HG03565 (cell line): ENCODE data around the gene UBLCP1.
"Not testable (repeated sequence)": the region's sequence is repeated elsewhere in the genome, so short reads cannot be mapped to it uniquely, and the experiment has no call there.

ENCODE experiments used
- ATAC-seq: cut with Tn5 transposase; IDR thresholded peaks from one replicate; pipeline ENCODE4 v1.9.1; 2021; ENCODE audit warnings: mild to moderate bottlenecking, moderate library complexity; ENCODE audit not compliant: unreplicated experiment

Gene UBLCP1

DNA sequence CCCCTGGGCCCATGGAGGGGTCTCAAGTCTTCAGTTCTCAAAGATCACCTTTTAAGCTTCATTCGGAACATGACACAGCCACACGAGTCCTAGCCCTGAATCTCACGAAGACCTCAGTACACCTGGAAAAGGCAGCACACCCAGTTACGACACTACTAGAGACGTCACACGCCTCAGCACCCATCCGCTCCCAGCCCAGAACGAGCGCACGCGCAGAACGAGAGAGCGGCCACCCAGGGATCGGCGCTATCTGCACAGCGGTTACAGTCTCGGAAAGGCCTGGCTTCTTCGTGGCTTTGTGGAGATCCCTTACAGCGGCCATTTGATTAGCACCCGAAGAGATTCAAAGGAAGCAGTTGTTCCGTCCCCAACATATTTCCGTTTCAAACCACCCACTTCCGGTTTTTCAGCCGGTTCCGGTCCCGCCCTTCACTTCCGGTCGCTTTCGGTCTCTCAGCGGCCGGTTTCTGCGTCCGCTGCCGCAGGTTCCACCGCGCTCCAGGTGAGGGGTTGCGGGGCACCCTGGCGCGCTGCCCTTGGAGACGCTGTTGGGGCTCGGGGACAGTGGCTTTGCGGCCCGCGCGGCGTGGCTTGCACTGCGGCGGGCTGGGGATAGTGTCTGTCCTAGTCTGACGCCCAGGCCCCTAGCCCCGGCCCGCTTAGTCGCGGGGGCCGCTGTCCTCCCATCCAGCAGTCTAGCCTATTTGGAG lies at the start of gene UBLCP1:
UBLCP1 (plus strand) TSS at position 432 of the 710 bp plus-strand sequence. CDS start 5,626 bp downstream, outside the sequence.
- ATAC-seq = peak; percentile 77

GRCh38 chr5:159214486-159215271 lies 48.4 kb upstream of the UBLCP1 start:
- no peak for ATAC-seq

DNA sequence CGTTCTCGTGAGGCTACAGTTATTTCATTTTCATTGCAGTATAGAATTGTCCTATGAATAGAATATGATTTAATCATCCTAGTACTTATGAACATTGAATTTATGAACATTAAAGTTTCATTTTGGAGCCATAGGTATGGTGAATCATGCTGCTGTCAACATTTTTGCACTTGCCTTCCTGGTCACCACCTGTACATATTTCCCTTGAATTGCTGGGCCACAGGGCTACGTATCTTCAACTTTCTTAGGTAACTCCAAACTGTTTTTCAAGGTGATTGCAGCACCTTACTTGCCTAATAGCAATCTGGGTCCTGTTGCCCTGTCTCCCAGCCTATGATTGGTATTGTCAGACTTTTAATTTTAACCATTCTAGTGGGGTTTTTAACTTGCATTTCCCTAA lies 47.2 kb upstream of the UBLCP1 start:
- no peak for ATAC-seq

GRCh38 chr5:159216454-159216853 lies 46.6 kb upstream of the UBLCP1 start:
- ATAC-seq = no peak

DNA sequence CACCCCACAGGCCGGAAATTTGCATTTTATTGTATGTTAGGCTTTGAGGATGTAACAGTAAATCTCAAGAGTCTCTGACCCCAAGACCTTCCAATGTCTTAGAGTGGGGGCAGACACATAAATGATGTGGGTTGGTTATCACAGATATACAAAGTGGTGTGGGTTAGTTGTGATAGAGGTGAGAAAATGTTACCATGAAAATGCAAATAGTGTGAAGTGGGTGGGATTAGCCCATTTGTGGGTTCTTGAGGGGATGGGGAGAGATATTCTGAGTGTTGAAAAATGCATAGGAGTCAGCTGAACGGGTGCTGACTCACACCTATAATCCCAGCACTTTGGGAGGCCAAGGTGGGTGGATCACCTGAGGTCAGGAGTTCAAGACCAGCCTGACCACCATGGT lies 45.9 kb upstream of the UBLCP1 start:
- ATAC-seq = no peak

DNA sequence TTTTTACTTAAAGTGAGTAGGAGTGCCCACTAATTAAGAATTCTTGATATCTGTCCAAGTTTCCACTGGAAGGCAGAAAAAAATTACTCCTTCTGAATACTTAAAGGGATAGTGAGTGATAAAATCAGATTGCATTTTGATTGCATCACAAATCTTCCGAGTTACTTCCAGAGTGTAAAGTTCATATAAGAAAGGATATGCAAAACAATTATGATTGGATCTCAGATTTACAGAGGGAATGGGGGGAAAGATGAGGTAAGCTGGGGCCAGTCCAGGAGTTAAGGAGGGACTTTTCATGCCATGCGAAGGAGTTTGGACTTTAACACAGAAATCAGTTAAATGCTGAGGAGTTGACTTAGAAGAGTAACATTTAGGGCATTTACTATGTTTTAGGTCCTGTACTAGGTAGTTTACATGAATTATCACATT lies 44.5 kb upstream of the UBLCP1 start:
- ATAC-seq = no peak

DNA sequence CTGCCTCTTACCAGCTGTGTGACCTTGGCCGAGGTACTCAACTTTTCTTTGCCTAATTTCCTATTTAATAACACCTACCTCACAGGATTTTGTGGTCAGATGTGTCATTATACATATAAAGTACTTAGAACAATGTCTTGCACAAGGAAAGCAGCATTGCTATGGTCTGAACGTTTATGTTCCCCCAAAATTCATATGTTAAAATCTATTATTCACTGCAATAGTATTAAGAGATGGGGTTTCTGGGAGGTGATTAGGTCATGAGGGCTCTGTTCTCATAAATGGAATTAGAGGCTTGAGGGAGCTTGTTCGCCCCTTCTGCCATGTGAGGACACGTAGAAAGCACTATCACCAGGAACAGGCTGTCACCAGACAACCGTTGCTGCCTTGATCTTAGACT lies 42.9 kb upstream of the UBLCP1 start:
- ATAC-seq = no peak

GRCh38 chr5:159223469-159223868 lies 39.6 kb upstream of the UBLCP1 start:
- ATAC-seq = no peak

DNA sequence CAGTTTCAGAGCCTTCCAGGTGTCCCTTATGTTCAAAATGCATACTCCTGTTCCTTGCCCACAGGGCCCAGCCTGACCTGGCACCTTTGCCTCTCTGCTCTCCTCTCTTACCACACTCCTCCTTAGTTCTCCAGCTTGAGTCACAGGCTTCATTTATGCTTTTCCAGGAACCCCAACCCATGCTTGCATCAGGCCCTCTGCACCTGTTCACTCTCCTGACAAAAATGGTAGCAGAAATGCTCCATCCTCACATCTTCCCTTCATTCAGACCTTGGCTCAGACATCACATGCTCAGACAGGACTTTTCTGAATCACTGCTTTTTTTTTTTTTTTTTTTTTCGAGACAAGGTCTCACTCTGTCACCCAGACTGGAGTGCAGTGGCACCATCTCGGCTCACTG lies 38.6 kb upstream of the UBLCP1 start:
- no peak for ATAC-seq

DNA sequence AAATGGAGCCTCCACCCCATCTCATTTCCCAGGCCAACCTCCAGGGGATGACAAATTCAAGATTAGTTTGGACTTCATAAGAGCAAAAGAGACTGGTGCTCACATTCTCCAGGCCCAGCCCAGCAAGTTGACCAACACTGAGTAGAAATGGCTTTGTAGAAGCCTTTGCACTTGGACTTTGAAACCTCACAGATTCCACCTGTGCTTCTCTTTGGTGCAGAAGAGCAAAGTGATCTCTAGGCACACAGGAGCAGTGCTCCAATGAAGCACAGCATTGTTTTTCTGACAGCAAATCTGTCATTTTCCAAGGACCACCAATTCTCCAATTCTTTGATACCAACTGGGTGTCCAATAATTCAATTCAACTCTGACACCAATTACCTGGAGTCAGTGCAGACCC lies 36.6 kb upstream of the UBLCP1 start:
- ATAC-seq = no peak

DNA sequence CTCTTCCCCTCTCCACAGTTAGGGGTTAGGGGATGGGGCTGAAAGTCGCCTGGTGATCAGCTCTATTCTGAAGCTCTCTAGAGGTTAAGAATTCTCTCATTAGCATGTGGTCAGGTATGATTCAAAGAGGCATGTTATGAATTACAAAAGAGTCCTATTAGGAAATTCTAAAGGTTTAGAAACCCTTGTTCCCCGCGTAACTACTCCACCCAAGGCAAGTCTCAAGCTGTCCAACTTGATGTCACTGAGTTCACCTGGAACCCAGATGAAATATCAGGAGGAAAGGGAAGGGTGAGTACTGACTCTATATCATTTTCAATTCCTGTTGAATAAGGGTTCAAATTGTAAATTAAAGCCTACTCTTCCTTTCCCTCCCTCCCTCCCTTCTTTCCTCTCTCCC lies 35.6 kb upstream of the UBLCP1 start:
- no peak for ATAC-seq

DNA sequence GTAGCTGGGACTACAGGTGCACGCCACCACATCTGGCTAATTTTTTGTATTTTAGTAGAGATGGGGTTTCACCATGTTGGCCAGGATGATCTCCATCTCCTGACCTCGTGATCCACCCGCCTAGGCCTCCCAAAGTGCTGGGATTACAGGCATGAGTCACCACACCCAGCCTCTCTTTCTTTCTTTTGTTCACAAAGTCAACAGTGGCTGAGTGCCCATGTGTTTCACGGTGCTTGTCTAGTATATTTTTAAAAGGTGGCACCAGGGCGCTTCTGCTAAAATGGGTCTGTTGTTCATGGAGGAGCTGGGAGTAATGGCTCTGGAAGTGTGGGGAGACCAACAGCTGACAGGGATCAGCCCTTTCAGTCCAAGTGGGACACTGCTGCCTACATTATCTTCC lies 35.0 kb upstream of the UBLCP1 start:
- not testable (repeated sequence) for ATAC-seq

DNA sequence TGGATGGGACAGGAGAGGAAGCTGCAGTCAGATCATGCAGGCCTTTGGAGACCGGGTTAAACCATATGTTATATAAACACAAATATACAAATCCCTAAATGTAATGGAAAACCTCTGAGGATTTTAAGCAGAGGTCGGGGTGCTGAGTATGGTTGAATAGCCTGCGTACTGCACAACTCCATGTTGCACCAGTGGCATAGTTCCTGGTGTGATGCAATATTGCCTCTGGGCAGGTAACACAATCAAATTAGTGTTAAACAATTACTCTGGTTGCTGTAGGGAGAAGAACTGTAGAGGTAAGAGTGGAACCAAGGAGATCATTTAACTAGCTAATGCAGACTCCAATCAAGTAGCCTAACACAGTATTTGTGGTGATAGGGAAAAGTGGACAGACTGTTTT lies 32.4 kb upstream of the UBLCP1 start:
- no peak for ATAC-seq

DNA sequence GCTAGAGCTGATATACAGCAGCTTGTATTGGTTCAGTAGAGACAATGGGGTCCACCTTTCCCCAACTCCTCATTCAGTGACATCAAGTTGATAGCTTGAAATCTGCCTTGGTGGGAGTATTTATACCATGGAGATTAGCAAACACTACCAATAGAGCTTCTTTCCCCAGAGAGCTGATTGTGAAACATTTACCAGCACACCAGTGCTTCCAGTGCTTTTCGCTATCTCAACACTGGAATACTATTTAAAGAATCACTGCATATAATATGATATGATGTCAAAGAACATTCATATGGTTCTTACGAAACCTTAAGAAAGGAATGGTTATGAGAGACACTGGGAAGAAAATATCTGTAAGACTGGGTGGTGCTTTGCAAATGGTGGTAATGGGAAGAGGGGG lies 31.9 kb upstream of the UBLCP1 start:
- ATAC-seq = no peak

DNA sequence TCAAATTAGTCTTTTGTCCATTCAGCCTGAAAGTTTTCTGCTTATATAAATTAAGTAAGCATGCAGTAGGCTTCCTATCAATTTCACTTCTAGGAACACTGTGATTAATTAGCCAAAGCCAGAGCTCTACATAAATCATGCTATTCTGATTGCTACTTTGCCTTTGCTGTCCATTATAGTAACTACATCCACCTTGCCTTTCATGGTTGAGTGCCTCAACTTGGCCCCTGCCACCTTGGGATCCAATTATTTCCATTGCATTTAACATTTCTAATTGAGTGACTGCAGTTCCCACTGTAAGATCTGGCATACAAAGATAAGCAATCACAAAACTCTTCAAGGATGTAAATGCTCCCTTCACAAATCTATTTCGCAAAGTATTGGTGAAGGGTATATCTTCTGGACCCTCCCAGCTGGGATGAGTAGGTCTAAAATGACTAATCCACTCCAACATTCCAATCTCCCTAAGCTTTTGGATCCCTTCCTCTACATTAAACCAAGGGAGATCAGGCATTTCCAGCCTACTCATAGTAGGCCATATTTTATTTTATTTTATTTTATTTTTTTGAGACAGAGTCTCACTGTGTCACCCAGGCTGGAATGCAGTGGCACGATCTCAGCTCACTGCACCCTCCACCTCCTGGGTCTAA lies 27.1 kb upstream of the UBLCP1 start:
- not testable (repeated sequence) for ATAC-seq

GRCh38 chr5:159240301-159240870 lies 22.7 kb upstream of the UBLCP1 start:
- ATAC-seq = no peak

GRCh38 chr5:159241946-159242552 lies 21.0 kb upstream of the UBLCP1 start:
- no peak for ATAC-seq

GRCh38 chr5:159242656-159243055 lies 20.4 kb upstream of the UBLCP1 start:
- ATAC-seq = no peak

GRCh38 chr5:159243385-159243784 lies 19.7 kb upstream of the UBLCP1 start:
- ATAC-seq = no peak

- ATAC-seq = no peak
These were observed 18.9 kb upstream of the UBLCP1 start for GRCh38 chr5:159244163-159244562.

DNA sequence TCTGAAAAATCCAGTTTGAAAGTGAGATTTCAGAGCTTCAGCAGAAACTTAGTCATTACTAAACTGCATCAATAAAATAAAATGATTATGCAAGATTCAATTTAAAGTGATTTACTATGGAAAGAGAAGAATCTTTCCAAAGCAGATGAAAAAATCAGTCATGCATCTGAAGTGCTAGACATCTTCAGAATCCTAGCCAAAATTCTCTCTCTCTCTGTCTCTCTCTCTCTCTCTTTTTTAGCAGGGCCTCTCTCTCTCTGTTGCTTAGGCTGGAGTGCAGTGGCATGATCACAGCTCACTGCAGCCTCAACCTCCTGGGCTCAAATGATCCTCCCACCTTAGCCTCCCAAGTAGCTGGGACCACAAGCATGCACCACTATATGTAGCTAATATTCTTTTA lies 18.2 kb upstream of the UBLCP1 start:
- ATAC-seq = no peak
